IPS DF 4.7 (cell line): ENCODE data around the gene NUP188.
A peak's percentile ranks its signal among the peaks of the same experiment; 100 is the strongest.

ENCODE experiments used
- DNase-seq: peaks from one replicate; pipeline ENCODE4 v3.0.0-alpha.2; 2013; ENCODE audit warnings: low spot score; ENCODE audit errors: extremely low read depth

NUP188 gene

DNA sequence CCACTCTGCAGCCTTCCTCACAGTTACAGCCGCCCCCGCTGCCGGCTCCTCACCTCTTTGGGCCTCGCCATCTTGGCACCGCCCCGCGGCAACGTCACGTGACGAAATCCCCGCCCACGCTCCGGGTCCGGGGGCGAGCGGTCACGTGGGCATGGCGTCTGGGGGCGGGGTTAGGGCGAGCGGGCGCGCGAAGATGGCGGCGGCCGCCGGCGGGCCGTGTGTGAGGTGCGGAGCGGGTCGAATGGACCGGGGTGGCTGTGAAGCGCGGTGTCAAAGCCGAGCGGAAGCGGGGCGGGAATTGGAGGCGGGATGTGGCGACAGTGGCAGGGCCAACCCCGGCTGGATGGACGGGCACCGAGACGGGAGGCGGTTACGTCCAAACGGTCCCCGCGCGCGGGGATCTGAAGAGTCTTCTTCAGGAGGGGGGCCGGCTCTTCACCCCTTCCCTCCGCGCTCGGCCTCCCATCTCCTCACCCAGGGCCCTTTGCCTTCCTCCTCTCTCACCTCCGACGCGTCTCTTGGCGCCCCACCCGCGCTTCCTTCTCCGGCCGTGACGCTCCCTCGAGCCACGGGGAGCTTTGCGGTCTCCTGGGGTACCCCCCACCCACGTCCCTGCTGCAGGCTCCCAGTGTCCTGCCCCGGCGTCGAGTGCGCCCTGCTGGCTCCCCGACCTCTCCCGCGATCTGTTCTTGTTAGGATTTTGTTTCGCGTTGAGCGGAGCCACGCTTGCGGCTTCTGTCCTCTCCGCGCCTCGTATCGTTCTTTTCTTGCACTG, at the start of gene NUP188, which contains the start of gene DOLK:
TSS of gene NUP188 (plus strand) at position 173 of the 775 bp plus-strand sequence. CDS start at position 194, 21 bp downstream.
TSS of gene DOLK (minus strand) at position 77 of the 775 bp plus-strand sequence. CDS start 300 bp downstream, outside the sequence.
- DNase-seq: peak; percentile 30

DNA sequence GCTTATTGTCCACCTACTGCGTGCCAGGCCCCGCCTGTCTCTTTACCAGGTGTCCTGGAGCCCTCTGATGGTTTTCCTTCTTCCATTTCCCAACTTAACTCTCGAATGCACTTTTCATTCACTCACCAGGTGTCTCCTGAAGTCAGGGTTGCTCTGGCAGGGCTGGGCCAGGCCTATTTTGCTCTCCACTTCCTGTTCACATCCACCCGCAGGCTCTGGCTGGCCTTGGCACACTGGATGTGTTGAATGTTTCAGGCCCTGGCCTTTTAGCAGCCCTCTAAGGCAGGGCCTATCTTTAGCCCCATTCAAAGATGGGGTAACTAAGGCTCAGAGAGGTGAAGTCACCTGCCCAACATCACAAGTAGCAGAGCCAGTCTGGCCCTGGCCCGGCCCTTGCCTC, 49.1 kb upstream of the NUP188 start:
- no peak for DNase-seq

GRCh38 chr9:128898845-128899565, 48.5 kb upstream of the NUP188 start:
- no peak for DNase-seq

DNA sequence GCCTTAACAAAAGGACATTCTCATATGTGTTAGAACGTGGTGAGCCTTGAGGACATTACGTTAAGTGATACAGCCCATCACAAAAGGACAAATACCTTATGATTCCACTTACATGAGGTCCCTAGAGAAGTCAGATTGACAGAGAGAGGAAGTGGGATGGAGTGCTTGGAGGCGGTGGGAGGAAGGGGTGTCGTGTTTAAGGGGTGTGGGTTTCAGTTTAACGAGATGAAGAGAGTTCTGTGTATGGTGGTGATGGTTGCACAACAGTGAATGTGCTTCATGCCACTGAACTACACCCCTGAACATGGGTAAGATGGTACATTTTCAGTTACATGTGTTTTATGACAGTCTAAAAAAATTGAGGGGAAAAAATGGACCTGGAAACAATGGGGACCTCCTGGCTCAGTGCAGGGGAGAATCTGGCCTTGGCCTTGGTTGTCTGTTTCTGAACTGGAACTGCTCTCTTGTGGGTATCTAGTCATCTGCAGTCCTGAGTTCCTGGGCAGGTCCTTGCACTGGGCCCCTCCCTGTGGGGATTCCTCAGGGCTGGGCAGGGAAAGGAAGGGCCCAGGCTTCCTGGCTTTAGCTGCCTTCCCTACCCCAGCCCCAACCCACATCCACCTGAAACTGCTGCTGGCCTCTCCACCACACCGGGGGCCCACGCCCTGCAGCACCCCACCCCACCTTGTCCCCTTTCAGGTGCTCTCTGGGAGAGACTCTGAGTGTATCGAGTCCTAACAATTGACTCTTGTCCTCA, 47.8 kb upstream of the NUP188 start:
- DNase-seq: no peak

- DNase-seq: no peak
These were observed 46.1 kb upstream of the NUP188 start for GRCh38 chr9:128901379-128901778.

DNA sequence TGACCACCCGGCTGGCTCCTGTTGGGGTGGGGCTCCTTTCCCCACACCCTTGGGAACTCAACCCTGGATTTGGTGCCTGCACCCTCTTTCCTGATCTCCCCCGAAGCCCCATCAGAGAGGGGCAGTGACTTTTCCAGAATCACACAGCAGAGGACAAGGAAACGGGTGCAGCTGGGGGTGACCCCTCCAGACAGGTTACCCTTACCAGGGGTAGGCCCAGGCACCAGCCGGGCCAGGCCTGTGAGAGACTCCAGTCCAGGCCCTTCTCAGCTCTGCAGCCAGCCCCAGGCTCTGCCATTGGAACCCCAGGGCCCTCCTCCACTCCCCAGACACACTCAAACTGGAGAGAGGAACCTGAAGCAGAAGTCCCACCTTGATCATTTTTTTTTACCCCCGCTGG, 45.7 kb upstream of the NUP188 start:
- DNase-seq: no peak

DNA sequence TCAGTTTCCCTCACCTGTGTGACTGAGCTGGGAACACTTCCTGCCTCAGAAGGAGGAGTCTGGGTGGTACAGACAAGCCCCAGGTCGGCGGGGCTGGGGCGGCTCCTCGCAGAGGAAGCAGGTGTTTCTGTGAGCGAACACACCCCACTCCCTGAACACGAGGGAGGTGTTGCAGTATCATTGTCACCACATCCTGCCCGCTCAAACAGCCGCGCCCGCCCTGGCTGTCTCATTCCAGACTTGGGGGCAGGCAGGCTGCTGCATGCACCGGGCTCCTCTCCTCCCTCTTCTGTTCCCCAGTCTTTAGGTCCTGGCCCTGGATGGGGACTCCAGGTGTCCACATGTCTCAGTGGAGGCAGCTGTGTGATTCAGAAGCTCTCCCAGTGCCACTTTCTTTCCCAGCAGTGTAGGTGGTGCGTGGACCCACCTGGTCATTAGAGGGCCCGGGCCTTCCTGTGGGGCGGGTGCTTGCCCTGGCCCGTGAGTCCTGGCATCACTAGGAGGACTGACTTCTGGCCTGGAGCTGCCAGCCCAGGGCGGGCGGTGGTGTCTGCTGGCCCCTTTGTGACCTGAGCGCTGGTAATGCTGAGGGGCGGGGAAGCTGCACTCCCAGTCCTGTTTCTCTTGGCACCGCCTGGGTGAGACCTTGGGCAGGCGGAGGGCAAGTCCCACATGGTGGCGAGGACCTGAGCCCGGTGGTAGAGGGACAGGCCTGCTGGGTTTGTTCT, 45.0 kb upstream of the NUP188 start:
- no peak for DNase-seq

DNA sequence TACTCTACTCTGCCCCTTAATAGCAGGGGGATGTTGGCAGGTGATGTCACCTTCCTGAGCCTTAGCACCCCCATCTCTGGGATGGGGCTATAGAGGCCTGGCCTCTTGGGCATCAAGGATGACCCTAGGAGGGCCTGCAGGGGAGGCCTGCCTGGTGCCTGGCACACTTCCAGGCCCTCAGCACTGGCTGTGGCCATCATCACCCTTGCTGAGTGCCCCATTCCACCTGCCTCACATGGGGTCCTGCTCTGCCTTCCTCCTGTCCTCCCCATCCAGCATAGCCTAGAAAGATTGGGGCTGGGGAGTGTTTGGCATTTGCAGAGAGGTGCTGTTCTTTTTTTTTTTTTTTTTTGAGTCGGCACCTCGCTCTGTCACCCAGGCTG, 44.4 kb upstream of the NUP188 start:
- DNase-seq: no peak

DNA sequence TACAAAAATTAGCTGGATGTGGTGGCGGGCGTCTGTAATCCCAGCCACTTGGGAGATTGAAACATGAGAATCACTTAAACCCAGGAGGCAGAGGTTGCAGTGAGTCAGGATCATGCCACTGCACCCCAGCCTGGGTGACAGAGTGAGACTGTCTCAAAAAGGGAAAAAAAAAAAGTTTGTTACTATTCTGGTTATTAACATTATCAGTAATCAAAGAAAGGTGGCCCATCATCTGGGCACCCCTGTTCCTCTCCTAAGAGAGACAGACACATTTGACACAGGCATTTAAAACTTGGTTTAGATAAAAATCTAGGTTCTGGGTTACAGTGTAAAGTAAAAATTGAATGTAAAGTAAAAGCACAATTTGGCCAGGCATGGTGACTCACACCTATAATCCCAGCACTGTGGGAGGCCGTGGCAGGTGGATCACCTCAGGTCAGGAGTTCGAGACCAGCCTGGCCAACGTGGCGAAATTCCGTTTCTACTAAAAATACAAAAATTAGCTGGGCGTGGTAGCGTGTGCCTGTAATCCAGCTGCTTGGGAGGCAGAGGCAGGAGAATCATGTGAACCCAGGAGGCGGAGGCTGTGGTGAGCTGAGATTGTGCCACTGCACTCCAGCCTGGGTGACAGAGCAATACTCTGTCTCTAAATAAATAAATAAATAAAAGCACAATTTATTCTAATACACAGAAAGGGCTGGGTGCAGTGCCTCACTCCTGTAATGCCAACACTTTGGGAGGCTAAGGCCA, 43.5 kb upstream of the NUP188 start:
- DNase-seq: no peak

DNA sequence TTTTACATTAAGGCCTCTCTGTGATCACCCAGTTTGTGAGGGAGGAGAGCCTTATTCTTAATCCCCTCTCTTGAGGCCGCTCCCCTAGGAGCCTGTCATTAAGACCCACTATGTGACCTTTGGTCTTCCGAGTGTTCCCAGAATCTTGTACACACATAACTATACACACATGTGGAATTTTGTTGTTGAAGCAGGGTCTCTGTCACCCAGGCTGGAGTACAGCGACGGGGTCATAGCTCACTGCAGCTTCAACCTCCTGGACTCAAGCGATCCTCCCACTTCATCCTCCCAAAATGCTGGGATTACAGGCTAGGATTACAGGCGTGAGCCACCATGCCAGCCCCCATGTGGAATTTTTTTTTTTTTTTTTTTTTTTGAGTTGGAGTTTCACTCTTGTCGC, 41.5 kb upstream of the NUP188 start:
- DNase-seq: no peak

- DNase-seq: no peak
These were observed 40.8 kb upstream of the NUP188 start for GRCh38 chr9:128906741-128907140.

DNA sequence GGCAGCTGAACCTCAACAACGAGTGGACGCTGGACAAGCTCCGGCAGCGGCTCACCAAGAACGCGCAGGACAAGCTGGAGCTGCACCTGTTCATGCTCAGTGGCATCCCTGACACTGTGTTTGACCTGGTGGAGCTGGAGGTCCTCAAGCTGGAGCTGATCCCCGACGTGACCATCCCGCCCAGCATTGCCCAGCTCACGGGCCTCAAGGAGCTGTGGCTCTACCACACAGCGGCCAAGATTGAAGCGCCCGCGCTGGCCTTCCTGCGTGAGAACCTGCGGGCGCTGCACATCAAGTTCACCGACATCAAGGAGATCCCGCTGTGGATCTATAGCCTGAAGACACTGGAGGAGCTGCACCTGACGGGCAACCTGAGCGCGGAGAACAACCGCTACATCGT, 39.1 kb upstream of the NUP188 start:
- DNase-seq: no peak

DNA sequence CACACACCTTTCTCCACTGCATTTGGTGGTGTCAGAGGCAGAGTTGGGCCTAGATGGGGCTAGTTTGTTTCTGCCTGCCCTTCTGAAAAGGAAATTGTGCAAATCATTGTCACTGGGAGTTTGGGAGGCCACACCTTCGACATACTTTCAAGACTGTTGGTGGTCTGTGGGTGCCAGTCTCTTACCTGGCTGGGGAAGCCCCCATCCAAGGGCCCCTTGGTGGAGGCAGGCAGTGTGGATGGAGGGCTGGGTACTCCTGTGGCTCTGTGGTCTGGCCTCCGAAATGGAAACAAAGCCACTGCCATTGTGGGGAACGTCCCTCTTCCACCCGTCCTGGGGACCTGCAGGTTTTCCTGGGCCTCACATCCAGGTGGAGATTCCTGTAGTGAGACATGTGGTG, 37.6 kb upstream of the NUP188 start:
- DNase-seq: no peak

DNA sequence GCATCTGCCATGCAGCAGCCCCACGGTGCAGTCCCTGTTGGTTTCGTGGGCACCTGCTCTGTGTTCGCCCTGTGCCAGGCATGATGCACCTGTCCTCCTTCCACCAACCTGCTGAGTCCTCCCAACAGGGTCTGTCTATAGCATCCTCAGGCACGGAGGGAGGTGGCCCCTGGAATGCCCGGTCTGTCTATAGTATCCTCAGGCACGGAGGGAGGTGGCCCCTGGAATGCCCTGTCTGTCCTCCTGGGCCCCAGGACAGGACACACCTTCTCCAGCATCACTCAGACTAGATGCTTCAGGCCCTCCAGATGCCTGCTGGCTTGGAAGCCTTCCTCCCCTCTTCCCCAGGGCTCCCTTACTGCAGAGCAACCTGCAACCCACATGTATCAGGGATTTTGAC, 36.6 kb upstream of the NUP188 start:
- DNase-seq: no peak

GRCh38 chr9:128911529-128912035, 35.9 kb upstream of the NUP188 start:
- DNase-seq: no peak

GRCh38 chr9:128912270-128912853, 35.1 kb upstream of the NUP188 start:
- no peak for DNase-seq

DNA sequence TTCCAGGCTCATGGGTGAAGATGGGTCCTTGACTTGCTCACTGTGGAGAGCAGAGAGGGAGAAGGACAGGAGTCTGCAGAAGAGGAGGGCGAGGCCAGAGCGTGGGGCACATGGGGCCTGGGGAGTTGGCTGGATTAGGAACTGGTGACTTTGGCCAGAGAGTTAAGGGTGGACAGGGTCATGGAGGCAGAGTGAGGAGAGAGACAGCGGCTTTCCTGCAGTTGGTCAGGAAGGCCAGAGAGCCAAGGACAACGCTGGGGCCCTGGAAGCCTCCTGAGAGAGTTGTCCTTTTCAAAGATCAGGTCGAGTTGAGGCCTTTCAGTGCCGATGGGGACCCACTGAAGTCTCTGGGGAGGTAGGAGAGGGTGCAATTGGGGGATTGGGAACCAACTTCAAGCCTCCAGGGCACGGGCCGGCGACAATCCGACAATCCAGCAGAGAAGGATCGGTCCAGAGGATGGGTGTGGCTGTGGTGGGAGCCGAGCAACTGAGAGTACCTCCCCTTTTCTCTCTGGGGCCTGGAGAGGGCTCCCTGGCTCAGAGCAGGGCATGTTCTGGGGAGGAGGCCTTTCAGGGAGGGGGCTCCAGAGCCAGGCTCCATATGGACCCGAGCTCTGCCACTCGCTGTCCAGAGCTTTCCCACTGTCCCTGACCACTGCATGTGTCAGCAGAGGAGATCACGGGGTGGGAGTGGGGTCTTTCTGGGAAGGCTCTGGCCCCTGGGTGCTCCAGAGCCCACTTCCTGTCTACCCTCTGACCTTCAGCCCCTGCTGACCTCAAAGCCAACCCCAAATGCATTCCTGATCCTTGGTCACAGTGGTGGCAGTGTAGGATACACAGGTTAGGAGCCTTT, 34.2 kb upstream of the NUP188 start:
- no peak for DNase-seq

DNA sequence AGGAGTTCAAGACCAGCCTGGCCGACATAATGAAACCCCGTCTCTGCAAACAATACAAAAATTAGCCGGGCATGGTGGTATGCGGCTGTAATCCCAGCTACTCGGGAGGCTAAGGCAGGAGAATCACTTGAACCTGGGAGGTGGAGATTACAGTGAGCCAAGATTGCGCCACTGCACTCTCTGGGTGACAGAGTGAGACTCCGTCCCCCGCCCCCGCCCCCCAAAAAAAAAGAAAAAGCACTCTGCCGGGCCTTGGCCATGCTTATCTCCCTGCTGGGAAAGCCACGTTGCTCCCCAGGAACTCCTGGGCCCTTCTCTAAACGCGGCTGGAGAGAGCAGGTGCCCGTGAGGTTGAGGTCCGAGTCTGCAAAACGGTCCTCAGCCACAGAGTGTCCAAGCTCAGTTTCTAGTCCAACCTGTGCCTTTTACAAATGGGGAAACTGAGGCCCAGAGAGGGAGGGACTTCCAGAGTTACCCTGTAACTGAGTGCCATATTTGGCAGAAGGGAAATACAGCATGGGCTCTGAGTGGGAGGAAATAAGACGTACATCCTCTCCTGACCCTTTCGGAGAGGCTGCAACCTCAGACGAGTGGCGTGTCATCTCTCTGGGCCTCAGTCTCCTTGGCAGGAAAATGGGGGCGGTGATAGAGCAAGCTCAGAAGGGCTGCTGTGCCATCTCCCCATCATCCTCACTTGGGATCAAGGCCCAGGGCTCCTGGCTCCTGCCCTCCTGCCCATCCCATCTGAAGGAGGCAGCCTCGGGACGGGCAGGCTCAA, 33.3 kb upstream of the NUP188 start:
- DNase-seq: no peak
